NCI-H2196 (cell line): ENCODE data around the gene HCK.

Experiments
- DNase-seq: peaks from one replicate; lab custom pipeline; 2025; ENCODE audit not compliant: unreplicated experiment; lab: John Stamatoyannopoulos, UW

HCK gene

DNA sequence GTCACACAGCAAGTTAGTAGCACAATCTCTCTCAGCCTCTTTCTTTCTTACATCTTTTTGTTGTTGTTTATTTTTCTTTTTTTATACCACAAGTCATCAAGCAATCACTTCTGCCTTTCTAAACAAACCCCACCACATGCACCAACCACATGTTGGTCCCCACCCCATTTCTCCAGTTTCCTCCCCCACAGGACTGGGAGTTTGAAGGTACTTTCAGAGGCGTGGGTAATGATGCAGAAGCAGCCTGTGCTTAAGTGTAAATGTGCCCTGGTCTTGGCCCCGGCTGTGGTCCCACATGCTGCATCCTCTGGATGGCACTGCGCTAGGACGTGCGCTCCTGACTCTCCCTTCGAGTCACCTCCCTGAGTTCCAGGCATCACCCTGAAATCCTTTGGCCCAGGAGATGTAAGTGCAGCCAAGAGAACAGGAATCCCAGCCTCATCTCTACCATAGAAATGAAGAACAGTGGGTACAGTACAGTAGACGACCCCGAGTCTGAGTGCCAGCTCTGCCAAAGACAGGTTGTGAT, 5.7 kb downstream of the HCK start:
- DNase-seq, result no peak

GRCh38 chr20:32059189-32059588, 7.1 kb downstream of the HCK start:
- DNase-seq, result no peak

DNA sequence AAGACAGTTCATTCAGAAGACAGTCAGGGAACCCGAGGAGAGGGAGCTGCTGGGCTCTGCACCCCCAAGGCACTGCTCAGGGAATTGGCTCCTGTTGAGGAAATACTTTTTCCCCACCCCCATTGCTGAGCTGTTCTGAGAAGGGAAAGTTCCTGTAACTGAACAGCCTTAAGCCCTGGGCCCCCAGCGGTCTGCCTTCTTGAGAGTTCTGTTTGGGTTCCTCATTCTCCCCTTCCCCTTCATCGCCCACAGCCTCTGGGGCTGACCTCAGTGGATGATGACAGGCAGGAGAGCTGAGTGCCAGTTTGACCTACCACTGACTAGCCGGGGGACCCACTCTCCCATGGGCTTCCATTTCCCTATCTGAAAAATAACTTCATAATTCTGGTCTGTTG, 10.7 kb downstream of the HCK start:
- no peak for DNase-seq

DNA sequence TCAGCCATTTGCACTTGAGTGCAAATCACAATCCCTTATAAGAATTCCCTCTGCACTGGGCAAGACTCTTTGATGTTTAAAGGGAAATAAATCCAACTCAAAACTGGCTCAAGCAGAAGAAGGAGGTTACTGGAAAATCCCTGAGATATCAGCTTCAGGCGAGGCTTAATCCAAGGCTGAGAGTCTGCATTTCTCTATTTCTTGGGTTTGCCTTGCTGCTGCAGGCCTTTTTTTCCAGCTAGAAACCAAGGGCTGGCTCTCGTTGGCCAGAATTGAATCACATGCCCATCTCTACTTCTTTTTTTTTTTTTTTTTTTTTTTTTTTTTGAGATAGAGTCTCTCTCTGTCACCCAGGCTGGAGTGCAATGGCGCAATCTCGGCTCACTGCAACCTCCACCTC, 11.7 kb downstream of the HCK start:
- no peak for DNase-seq

- DNase-seq, result no peak
These were observed 12.6 kb downstream of the HCK start for GRCh38 chr20:32064667-32065066.

GRCh38 chr20:32067234-32067821, 15.3 kb downstream of the HCK start:
- DNase-seq, result no peak

GRCh38 chr20:32068174-32068573, 16.1 kb downstream of the HCK start:
- no peak for DNase-seq

DNA sequence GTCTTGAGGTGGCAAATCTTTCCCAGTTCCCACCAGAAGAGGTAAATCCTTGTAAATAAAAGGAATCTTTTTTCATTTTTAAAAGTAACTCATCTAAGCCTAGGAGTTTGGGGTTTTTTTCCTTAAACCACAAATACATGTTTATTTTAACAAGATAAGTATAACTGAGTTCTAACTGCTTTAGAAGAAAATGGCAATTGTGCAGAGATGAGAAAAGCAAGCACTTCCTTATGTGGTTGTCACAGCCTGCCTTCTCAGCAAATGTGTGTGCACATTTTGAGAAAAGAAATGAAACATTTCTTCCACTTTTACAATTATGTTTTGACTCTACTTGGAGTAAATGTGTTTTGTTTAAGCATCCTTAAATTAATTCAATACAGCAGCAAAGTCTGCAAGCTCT, 17.7 kb downstream of the HCK start:
- no peak for DNase-seq

DNA sequence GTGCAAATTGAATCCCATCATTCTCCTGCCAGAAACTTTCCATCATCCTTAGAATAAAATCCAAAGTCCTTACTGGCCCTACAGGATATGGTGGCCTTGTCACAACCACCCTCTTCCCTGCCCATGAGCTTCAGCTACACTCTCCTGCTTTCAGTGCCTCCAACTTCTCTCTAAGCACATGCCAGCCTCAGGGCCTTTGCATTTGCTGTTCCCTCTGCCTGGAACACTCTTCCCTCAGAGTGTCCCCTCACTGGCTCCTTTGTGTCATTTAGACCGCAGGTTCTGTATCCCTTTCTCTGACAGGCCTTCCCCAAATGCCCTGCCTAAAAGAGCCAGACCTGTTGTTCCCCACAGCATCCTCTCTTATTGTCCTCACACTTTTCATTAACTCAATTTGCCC, 18.2 kb downstream of the HCK start:
- DNase-seq, result no peak

- DNase-seq, result no peak
These were observed 18.7 kb downstream of the HCK start for GRCh38 chr20:32070690-32071213.

- DNase-seq, result no peak
These were observed 19.5 kb downstream of the HCK start for GRCh38 chr20:32071395-32072167.

DNA sequence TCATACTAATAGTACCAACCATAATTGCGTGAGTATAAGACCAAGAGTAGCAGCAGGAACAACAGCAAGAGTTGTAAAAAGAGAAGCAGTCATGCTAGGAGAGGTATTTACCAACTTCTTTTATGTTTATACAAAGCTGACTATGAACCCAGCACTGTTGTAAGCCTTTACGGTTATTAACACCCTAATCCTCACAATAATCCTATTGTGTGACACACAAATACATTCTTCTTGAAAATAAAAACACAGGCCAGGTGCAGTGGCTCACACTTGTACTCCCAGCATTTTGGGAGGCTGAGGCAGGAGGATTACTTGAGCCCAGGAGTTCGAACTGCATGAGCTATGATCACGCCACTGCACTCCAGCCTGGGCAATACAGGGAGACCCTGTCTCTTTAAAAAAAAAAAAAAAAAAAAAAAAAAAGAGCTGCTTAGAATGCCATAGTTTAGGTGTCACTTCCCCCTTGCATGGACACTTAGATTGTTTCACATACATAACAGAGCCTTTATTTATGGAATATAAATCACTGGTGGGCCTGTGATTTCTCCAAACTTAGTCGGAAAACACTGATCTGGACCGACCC, 20.2 kb downstream of the HCK start:
- no peak for DNase-seq

DNA sequence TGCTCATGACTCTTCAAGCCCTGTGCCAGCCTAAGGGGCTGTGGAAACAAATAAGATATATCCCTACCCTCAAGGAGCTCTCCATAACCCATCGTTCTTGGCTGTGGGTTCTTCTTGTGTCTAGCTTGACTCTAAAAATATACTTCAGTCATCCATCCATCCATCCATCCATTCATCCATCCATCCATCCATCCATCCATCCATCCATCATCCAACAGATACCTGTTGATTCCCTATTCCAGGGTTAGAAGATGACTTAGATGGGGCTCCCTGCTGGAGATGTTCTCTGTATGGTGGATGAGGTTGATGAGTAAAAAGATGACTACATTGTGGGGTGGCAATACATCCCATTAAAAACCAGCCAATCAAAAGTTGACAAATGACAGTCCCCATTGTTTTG, 23.5 kb downstream of the HCK start:
- DNase-seq, result no peak

- no peak for DNase-seq
These were observed 25.1 kb downstream of the HCK start for GRCh38 chr20:32077190-32077589.

- DNase-seq, result no peak
These were observed 26.3 kb downstream of the HCK start for GRCh38 chr20:32078322-32078721.

- no peak for DNase-seq
These were observed 26.7 kb downstream of the HCK start for GRCh38 chr20:32078791-32079190.

GRCh38 chr20:32079655-32080109, 27.6 kb downstream of the HCK start:
- DNase-seq, result no peak

DNA sequence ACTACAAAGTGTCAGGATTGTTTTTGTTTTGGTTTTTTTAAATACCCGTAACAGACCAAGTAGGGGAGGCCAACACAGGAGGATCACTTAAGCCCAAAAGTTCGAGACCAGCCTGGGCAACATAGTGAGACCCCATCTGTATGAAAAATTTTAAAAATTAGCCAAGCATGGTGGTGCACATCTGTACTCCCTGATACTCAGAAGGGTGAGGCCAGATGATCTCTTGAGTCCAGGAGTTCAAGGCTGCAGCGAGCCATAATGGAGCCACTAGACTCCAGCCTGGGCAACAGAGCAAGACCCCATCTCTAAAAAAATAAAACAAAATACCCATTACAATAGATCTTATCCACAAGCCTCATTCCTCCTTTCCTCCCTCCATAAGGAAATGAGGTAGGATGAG, 28.7 kb downstream of the HCK start:
- DNase-seq, result no peak

GRCh38 chr20:32083469-32083868, 31.4 kb downstream of the HCK start:
- no peak for DNase-seq

DNA sequence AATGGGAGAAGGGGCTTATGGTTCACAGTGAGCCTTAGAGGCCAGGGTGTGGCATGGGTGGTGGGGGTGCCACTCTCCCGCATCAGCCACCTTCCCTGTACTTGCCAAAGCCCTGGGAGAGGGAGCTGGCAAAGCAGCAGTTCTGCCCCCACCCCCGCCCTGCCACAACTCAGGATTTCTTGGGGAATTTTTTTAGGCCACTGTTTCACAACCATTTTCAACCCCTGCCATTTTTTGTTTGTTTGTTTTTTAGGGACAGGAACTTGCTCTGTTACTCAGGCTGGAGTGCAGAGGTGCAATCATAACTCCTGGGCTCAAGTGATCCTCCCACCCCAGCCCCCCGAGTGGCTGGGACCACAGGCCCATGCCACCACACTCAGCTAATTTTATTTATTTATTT, 35.0 kb downstream of the HCK start:
- no peak for DNase-seq

- no peak for DNase-seq
These were observed 36.7 kb downstream of the HCK start for GRCh38 chr20:32088759-32089158.
